Mammary epithelial cell (primary cell): Measurements from ENCODE around the gene NLRP6.

Experiments
- CTCF ChIP-seq, 2 donors: IDR thresholded peaks in 1 of 2; conservative IDR thresholded peaks in 1 of 2; 2 replicates each; pipeline ENCODE4 v1.5.1; 2011 to 2012; ENCODE audit warnings: inconsistent platforms in 2 of 2, low read length in 2 of 2, mild to moderate bottlenecking in 2 of 2, control low read depth in 1 of 2, low read depth in 1 of 2; ENCODE audit not compliant: insufficient read depth in 1 of 2; ENCODE audit errors: extremely low read depth in 1 of 2
- EZH2 ChIP-seq: IDR thresholded peaks from 2 replicates; pipeline ENCODE4 v1.6.1; 2012; ENCODE audit warnings: low read length, inconsistent platforms, borderline replicate concordance

- no peak for TF ChIP-seq EZH2
- peak; percentile 5 to 37 for TF ChIP-seq CTCF (conservative IDR thresholded peaks at IDR 0.05 in 1 of 2, IDR thresholded peaks at IDR 0.05 in 1 of 2; ENCODE audit: extremely low read depth in 1 of 2, insufficient read depth in 1 of 2, low read depth in 1 of 2, low read length in 2 of 2)
Observed at GRCh38 chr11:257766-258493, 20.3 kb upstream of the NLRP6 start.
